Thoracic aorta (tissue), 2 donors: Measurements from ENCODE around the gene ASS1. TPM values are rescaled to one million over a fixed set of nuclear protein-coding genes. Genes with fewer than 3 reads are reported as not detected.

Source experiments
- ATAC-seq: fragments of 150-250 bp; one replicate; pipeline ENCODE4 v1.8.0; 2017; ENCODE audit warnings: low read depth; ENCODE audit not compliant: insufficient number of reproducible peaks, low FRiP score
- DNase-seq: peaks from one replicate; pipeline ENCODE4 v3.0.0-alpha.2; 2020; ENCODE audit warnings: low spot score
- H3K27ac ChIP-seq, 2 donors: fragments of 200-600 bp; sonication (generic); 1 replicate in 1 of 2; 2 replicates in 1 of 2; pipeline ENCODE4 v1.5.1; 2016; ENCODE audit warnings: mild to moderate bottlenecking in 2 of 2, moderate library complexity in 2 of 2
- H3K27me3 ChIP-seq: fragments of 200-600 bp; sonication (generic); replicated peaks from 2 replicates; pipeline ENCODE4 v1.6.0; 2016; ENCODE audit warnings: mild to moderate bottlenecking; ENCODE audit not compliant: insufficient read depth
- H3K36me3 ChIP-seq: fragments of 200-600 bp; sonication (generic); one replicate; pipeline ENCODE4 v1.5.1; 2016
- H3K4me1 ChIP-seq, 2 donors: fragments of 200-600 bp; sonication (generic); 1 replicate in 1 of 2; 2 replicates in 1 of 2; pipeline versions ENCODE4 v1.5.1 to v1.6.0; 2016; ENCODE audit warnings: low read depth in 2 of 2, mild to moderate bottlenecking in 1 of 2; ENCODE audit not compliant: control insufficient read depth in 1 of 2
- H3K4me3 ChIP-seq: fragments of 200-600 bp; sonication (generic); 2 replicates; pipeline ENCODE4 v1.5.1; 2016; ENCODE audit warnings: mild to moderate bottlenecking
- H3K9me3 ChIP-seq: fragments of 200-600 bp; sonication (generic); 2 replicates; pipeline ENCODE4 v1.5.1; 2016
- CTCF ChIP-seq: fragments of 200-600 bp; sonication (generic); IDR thresholded peaks from one replicate; pipeline ENCODE4 v1.5.1; 2019; ENCODE audit warnings: antibody characterized with exemption
- total RNA-seq, 2 donors: library from RNA; depleted of rRNA; stranded (reverse); fragments of >200 nt; gene quantifications; one replicate each; pipeline versions ENCODE4 v1.1.0 to v1.2.3, GENCODE V29; 2016

Gene ASS1
- total RNA-seq, 2 donors from 2014 or later: 65.4 to 81.7 TPM

- peaks cover 8% of the 10 kb centered on the region for H3K27me3 ChIP-seq
- H3K9me3 ChIP-seq: no peaks in the 10 kb centered on the region
- no peak overlapping the region for H3K27ac ChIP-seq
- TF ChIP-seq CTCF: no peak
- no peaks in the 10 kb centered on the region for H3K36me3 ChIP-seq
- ATAC-seq (no peak), DNase-seq (no peak)
- no peak overlapping the region for H3K4me3 ChIP-seq
- peaks cover 3 to 7% of the 10 kb centered on the region in 2 donors for H3K4me1 ChIP-seq
These were observed 91.9 kb downstream of the ASS1 start for GRCh38 chr9:130536701-130537107.

DNA sequence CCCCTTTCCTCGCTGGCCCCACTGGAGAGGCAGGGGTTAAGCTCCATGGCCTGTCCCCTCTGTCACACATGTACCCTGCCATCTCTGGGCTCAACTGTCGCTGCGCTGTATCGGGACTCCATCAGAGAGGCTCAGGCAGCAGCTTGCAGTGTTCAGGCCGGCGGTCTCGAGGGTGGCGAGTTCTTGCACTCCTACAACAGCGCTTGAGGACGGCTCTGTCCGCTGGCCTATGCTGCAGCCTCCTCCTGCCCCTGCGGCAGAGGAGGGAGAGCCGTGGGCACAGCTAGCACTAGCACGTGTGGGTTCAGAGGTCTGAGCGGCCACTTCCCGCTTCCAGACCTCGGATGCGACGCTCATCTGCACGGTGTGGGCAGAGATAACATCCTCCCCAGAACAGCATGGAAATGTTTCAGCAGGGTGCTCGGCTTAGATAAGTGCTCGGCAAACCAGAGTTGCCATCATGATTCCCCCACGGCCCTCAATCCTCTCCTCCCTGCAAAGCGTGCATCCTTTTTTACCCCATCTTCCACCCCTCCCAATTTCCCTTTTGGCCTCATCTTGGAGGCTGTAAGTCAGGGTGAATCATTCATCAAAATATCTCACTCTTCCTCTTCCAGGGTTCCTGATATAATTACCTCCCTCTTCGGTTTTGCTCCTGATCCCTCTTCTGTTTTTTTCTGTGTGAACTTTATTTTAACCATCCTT, 92.7 kb downstream of the ASS1 start:
- Histone ChIP-seq H3K36me3 (no peaks in the 10 kb centered on the region), H3K27me3 (peaks cover 8% of the 10 kb centered on the region), H3K4me1 (peaks cover 3 to 7% of the 10 kb centered on the region in 2 donors), H3K4me3 (no peak overlapping the region), H3K27ac (no peak overlapping the region), H3K9me3 (no peaks in the 10 kb centered on the region)
- ATAC-seq (no peak), DNase-seq (no peak)
- no peak for TF ChIP-seq CTCF

DNA sequence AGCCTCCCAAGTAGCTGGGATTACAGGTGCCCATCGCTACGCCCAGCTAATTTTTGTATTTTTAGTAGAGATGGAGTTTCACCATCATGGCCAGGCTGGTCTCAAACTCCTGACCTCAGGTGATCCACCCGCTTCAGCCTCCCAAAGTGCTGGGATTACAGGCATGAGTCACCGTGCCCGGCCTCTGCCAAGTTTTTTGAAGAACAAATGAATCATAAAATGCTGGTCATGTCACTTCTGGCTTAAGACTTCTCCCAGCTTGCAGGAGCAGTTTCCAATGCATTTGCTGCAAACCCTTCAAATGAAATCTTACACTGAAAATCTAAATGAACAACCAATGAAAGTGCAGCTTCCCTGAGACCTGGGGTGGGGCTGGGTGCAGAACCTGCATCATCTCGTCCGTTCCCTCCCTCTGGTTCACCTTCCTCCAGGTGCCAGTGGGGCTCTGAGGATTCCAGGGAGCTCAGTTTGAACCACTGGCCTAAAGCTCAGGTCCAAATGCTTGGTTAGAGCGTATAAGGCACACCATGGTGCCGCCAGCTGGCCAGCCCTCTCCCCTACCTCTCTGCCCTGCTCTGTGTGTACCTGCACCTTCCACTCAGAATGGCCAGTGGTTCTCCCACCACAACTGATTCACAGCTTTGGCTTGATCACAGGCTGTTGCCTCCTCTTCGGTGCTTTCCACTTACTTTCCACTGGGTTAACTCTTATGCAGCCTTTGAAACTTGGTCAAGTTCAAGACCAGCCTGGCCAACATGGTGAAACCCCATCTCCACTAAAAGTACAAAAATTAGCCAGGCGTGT, 94.9 kb downstream of the ASS1 start:
- Histone ChIP-seq H3K4me3 (no peak overlapping the region), H3K27ac (no peak overlapping the region), H3K27me3 (peaks cover 3% of the 10 kb centered on the region), H3K9me3 (no peaks in the 10 kb centered on the region), H3K36me3 (no peaks in the 10 kb centered on the region), H3K4me1 (peaks cover 3 to 7% of the 10 kb centered on the region in 2 donors)
- no peak for ATAC-seq
- no peak for TF ChIP-seq CTCF
- DNase-seq: no peak

DNA sequence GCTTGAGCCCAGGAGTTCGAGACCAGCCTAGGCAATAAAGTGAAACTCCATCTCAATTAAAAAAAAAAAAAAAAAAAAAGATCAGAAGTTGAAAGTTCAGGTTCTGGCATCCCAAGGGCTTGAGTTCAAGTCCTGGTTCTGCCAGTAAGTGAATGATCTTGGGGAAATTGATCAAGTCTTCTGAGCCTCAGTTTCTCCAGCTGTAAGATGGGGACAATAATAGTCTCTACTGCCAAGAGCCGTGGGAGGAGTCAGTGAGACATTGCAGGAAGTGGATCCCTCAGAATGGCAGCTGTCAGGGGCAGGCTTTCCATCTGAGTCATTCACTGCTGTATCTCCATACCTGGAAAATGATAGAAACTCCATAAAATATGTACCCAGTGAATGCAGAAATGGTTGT, 96.8 kb downstream of the ASS1 start:
- H3K9me3 ChIP-seq: no peaks in the 10 kb centered on the region
- ATAC-seq: no peak
- H3K27ac ChIP-seq: no peak overlapping the region
- H3K4me3 ChIP-seq: no peak overlapping the region
- H3K27me3 ChIP-seq: no peaks in the 10 kb centered on the region
- no peak for DNase-seq
- TF ChIP-seq CTCF: no peak
- no peaks in the 10 kb centered on the region for H3K4me1 ChIP-seq
- H3K36me3 ChIP-seq: no peaks in the 10 kb centered on the region

- Histone ChIP-seq H3K36me3 (no peaks in the 10 kb centered on the region), H3K4me1 (no peaks in the 10 kb centered on the region), H3K27ac (no peak overlapping the region), H3K9me3 (no peaks in the 10 kb centered on the region), H3K27me3 (no peaks in the 10 kb centered on the region), H3K4me3 (no peak overlapping the region)
- TF ChIP-seq CTCF: no peak
- DNase-seq (no peak), ATAC-seq (no peak)
These were observed 97.3 kb downstream of the ASS1 start for GRCh38 chr9:130542038-130542437.
